Astrocyte (in vitro differentiated cells and primary cell): ENCODE measurements around the gene ZFYVE28.

Experiments used
- EZH2 ChIP-seq: IDR thresholded peaks from 2 replicates; pipeline ENCODE4 v1.6.1; 2012; ENCODE audit warnings: mild to moderate bottlenecking, low read length, inconsistent platforms; ENCODE audit not compliant: insufficient read depth
- TF ChIP-seq, protein P1 (sequence below): IDR thresholded peaks from 2 replicates; pipeline ENCODE4 v1.5.1; 2011; ENCODE audit warnings: low read depth, mild to moderate bottlenecking, inconsistent platforms, low read length, moderate library complexity; ENCODE audit not compliant: insufficient read depth

DNA sequence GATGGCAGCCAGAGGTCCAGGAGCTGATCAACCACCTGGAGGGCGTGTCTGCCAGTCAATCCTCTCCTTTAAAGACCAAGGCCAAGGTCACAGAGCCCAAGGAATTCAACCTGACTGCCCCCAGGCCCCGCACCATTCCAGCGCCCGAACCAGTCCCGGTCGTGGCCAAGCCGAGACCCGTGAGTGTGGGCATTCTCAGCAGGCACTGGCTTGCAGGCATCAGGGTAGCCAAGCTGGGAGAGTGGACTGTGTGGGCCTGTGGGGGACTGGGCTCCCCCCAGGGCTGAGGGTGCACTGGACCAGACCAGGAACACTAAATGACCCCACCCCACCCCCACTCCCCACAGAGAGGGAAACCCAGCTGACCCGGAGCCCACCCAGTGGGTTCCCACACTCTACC, 26.7 kb upstream of the ZFYVE28 start:
- TF ChIP-seq, protein P1, sequence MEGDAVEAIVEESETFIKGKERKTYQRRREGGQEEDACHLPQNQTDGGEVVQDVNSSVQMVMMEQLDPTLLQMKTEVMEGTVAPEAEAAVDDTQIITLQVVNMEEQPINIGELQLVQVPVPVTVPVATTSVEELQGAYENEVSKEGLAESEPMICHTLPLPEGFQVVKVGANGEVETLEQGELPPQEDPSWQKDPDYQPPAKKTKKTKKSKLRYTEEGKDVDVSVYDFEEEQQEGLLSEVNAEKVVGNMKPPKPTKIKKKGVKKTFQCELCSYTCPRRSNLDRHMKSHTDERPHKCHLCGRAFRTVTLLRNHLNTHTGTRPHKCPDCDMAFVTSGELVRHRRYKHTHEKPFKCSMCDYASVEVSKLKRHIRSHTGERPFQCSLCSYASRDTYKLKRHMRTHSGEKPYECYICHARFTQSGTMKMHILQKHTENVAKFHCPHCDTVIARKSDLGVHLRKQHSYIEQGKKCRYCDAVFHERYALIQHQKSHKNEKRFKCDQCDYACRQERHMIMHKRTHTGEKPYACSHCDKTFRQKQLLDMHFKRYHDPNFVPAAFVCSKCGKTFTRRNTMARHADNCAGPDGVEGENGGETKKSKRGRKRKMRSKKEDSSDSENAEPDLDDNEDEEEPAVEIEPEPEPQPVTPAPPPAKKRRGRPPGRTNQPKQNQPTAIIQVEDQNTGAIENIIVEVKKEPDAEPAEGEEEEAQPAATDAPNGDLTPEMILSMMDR: no peak
- TF ChIP-seq EZH2: no peak
